Measurements from ENCODE around the gene CLDN8. TPM values are rescaled to one million over a fixed set of nuclear protein-coding genes. Genes with fewer than 3 reads are reported as not detected.
A peak's percentile ranks its signal among the peaks of the same experiment; 100 is the strongest.

CLDN8 gene
- polyA plus RNA-seq, 3 donors = 68.9 to 77.4 (median 75.7) TPM

- DNase-seq (ENCODE audit: low read depth in 3 of 3, low spot score in 2 of 3) = no peak
Observed at GRCh38 chr21:30206551-30207251, 9.2 kb downstream of the CLDN8 start.

GRCh38 chr21:30200000-30200399 is 15.9 kb downstream of the CLDN8 start:
- DNase-seq (ENCODE audit: low read depth in 3 of 3, low spot score in 2 of 3) = no peak

DNA sequence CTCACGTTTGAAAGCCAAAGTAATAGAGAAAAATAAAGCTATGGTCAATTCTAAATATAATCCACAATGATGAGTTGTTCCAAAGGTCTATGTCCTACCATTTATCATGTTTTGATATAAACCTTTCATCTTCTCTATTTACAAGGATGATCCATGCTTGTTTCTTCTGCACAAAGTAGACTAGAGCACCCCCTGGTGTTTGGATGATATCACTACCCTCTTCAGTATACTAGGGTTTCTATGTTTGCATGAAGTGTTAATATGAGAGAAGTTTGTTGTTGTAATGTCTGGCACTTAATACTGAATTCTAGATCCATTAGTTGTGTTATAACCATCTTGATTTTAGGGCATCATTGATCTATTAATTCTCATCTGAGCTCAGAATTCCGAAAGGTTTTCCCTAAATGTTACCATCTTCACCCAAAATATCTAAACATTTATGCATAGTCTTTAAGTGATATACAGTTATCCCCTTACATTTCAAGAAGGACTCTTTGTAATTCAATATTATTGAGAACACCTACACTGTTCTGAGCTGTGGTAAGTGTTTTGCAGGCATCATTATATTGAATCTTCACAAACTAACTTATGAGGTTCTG is 21.1 kb downstream of the CLDN8 start:
- peak in 1 of 3 donors; percentile 20 for DNase-seq (ENCODE audit: low read depth in 3 of 3, low spot score in 2 of 3)

DNA sequence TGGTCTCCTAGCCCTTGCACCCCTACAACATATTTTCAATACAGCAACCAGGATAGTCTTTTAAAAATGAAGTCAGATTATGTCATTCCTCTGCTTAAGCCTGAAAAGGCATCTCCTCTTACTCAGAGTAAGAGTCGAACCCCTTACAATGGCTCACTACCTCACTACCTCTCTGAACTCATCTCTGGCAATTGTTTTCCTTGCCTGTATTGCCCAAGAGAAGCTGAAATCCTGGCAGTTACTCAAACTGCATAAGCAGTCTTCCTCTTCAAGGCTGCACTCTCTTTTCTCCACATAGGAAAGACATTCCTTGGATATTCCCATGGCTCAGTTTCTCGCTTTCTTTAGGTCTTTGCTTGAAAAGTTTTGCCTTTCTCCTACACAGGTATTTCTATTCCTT is 22.7 kb downstream of the CLDN8 start:
- DNase-seq (ENCODE audit: low read depth in 3 of 3, low spot score in 2 of 3) = no peak

- no peak for DNase-seq (ENCODE audit: low read depth in 3 of 3, low spot score in 2 of 3)
Observed at GRCh38 chr21:30190554-30190953, 25.3 kb downstream of the CLDN8 start.

GRCh38 chr21:30189773-30190172 is 26.1 kb downstream of the CLDN8 start:
- DNase-seq (ENCODE audit: low read depth in 3 of 3, low spot score in 2 of 3) = no peak

- DNase-seq (ENCODE audit: low read depth in 3 of 3, low spot score in 2 of 3) = no peak
Observed at GRCh38 chr21:30186242-30186641, 29.7 kb downstream of the CLDN8 start.

DNA sequence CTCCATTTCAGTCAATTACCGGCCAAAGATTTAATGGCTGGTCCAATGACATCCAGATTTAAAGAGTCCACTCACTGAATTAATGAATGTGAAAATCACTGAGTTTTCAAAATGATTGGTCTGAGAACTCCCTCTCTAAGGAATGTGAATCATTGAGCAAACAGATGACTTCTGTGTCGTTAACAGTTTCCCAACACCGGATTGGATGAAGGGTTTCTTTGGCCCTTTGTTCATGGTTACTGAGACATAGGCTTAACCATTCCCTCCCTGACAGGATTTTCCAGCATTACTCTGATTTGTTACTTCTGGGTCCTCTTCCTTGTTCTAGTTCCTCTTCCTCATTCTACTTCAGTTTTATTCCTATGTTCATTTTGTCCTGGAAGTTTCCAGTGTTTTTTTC is 47.8 kb downstream of the CLDN8 start:
- DNase-seq (ENCODE audit: low read depth in 3 of 3, low spot score in 2 of 3) = no peak

DNA sequence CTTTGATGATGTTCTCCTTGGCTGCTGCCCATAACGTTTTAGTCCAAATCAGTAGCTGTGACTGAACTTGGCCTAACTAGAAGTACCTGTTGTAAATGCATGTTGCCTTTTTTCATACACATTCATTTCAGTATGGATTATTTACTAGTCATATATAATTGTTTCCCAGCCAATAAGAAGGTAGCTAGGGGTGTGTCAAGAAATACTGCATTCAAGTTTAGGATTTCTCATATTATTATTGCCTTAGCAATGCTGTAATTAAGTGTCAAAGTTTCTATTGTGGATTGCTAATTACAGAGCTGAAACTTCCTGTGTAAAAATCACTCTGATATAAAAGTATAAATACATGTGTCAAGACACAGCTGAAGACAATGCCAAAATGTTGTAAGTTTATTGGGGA is 49.2 kb downstream of the CLDN8 start, which contains the start of gene CLDN17:
Gene CLDN17 (minus strand): TSS at position 101 of the 400 bp plus-strand sequence. CDS start 188 bp downstream, outside the sequence.
- no peak for DNase-seq (ENCODE audit: low read depth in 3 of 3, low spot score in 2 of 3)

DNA sequence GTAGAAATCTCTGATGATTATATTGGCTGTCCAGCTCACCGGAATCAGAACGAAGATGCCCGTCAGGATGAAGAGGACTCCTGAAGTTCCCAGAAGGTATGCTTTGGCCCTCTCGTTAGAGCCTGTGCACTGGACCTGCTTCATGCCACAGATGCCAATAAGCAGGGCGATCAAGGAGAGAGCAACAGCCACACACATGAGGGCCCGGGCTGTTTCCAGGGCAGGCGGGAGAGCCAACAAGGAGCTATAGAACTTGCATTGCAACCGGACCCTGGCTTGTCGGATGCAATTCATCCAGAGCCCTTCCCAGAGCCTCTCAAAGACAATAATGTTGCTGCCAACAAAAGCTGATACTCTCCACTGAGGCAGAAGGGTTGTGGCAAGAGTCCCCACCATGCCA is 49.7 kb downstream of the CLDN8 start:
- DNase-seq (ENCODE audit: low read depth in 3 of 3, low spot score in 2 of 3) = no peak

GRCh38 chr21:30164796-30165195 is 51.1 kb downstream of the CLDN8 start:
- DNase-seq (ENCODE audit: low read depth in 3 of 3, low spot score in 2 of 3) = no peak

Other genes starting within 250 kb of the CLDN8 start
- not detected for gene CLDN17, start 49.3 kb downstream of the CLDN8 start, polyA plus RNA-seq (ENCODE audit: insufficient read length in 3 of 3)
- gene KRTAP24-1, start 66.9 kb upstream of the CLDN8 start, polyA plus RNA-seq (ENCODE audit: insufficient read length in 3 of 3) = not detected
- not detected for gene KRTAP25-1, start 73.4 kb upstream of the CLDN8 start, polyA plus RNA-seq (ENCODE audit: insufficient read length in 3 of 3)
- gene KRTAP26-1, start 104.2 kb upstream of the CLDN8 start, polyA plus RNA-seq (ENCODE audit: insufficient read length in 3 of 3) = not detected
- not detected for gene KRTAP27-1, start 121.6 kb upstream of the CLDN8 start, polyA plus RNA-seq (ENCODE audit: insufficient read length in 3 of 3)
- not detected for gene KRTAP23-1, start 132.5 kb upstream of the CLDN8 start, polyA plus RNA-seq (ENCODE audit: insufficient read length in 3 of 3)
- not detected for gene KRTAP13-2, start 156.2 kb upstream of the CLDN8 start, polyA plus RNA-seq (ENCODE audit: insufficient read length in 3 of 3)
- gene KRTAP13-1, start 179.9 kb upstream of the CLDN8 start, polyA plus RNA-seq (ENCODE audit: insufficient read length in 3 of 3) = not detected
- not detected for gene KRTAP13-3, start 209.8 kb upstream of the CLDN8 start, polyA plus RNA-seq (ENCODE audit: insufficient read length in 3 of 3)
- not detected for gene KRTAP13-4, start 214.1 kb upstream of the CLDN8 start, polyA plus RNA-seq (ENCODE audit: insufficient read length in 3 of 3)
- gene KRTAP15-1, start 224.2 kb upstream of the CLDN8 start, polyA plus RNA-seq (ENCODE audit: insufficient read length in 3 of 3) = not detected

All from right renal cortex interstitium (tissue), 3 donors.